Measurements from ENCODE around the gene OR6S1.
A peak's percentile ranks its signal among the peaks of the same experiment; 100 is the strongest.

OR6S1 gene, protein sequence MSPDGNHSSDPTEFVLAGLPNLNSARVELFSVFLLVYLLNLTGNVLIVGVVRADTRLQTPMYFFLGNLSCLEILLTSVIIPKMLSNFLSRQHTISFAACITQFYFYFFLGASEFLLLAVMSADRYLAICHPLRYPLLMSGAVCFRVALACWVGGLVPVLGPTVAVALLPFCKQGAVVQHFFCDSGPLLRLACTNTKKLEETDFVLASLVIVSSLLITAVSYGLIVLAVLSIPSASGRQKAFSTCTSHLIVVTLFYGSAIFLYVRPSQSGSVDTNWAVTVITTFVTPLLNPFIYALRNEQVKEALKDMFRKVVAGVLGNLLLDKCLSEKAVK

GRCh38 chr14:20641591-20641990 lies at the start of gene OR6S1:
Gene OR6S1, minus strand, starts transcription at chr14:20641691. Its CDS starts 0 bp downstream, at chr14:20641691.
- no peak for DNase-seq

DNA sequence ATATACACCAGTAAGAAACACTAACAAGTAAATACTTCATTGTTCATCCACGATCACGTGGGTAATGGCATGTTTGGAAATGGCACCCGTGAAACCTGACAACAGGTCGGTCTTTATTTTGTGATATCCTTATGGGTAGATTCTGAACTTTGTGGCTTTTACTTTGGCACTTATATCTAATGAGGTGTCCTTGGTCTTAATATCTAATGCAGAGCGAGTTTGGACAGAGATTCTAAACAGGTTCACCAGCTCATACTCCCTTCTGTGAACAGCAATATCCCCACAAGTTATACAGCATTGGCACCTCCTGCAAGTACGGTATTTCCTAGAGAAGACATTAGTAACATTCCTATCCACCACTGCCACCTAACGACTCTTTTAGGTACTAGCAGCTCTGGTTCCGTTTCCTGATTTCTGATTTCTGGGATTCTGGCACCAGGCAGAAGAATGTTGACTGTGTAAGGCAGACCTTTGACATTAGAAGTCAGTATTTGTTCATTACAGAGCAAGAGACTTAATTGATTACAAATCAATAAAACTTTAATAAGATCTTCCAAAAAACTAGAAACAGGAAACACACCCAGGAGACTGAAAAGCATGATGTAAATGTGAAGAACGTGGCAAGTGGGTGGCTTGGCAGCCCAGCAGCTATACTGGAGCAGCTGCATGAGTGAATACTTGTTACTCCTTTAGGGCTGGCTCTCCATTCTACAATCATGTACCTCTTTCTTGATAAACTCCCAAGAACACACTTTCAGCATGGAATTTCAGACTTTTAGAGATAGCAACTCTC lies 49.6 kb upstream of the OR6S1 start:
- peak; percentile 29 for DNase-seq

DNA sequence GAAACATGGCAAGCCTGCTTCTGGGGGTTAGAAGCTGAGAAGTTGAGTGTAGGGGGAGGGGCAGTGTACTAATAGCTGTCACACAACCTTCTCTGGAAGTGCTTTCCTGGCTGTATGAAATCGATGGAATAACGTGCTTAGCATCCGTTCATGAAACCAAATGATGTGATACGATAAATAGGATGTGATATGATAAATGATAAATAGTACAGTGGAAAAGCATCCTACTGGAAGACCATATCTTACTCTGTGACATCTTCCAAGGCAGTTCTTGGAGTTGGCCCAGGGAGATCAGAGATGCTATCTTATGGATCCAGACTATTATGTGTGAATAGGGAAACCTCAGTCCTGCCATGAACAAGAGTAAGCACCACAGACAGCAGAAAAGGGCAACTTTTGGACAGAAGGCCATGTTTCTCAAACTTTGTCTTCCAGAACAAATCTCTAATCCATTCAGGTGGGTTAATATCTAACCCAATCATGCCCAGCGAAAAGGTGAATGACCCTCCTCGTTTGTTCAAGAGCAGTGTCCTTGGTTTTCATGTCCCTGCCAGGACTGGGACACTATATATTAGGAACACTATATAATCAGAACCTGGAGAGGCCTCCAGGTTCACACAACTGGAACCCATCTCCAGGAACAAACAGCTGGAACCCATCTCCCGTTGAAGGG lies 46.8 kb upstream of the OR6S1 start, which contains the start of gene ANG:
Gene ANG, plus strand, starts transcription at position 598 of the 673 bp plus-strand sequence. CDS start 4,801 bp downstream, outside the sequence.
- no peak for DNase-seq

DNA sequence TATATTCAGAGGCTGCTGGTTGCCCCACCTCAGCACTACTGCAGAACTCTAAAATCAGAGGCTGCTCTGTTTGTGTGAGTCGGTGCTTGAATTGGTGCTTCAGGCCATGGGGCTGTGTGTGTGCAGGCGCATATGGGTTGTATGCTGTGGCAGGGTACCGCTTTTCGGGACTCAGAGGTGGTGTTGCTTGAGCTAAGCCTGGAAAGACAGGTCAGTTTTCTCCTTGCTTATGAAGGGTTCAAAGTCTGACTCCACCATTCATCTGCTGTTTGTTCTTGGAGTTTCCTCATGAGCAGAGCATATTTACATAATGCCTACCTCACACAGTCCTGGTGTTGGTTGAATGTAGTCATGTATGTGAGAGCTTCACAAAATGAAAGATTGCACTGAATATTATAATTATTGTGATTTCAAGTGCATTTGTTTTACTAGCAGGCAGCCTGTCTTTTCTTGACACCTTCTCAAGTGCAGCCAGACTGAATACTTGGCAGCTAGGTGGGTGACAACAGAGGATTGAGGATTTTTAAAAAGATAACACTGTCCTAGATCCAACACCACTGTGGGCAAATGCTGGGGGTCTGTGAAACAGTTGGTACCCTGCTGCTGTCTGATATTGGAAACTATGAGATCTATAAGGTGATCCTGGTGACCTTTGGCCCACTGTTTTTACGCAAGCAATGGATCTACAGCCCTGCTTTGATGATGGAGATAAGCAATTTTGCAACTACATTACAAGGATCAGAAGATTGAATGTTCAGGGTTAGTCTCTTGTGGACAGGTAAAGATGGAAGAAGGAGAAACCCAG lies 46.1 kb upstream of the OR6S1 start:
- DNase-seq, result no peak

DNA sequence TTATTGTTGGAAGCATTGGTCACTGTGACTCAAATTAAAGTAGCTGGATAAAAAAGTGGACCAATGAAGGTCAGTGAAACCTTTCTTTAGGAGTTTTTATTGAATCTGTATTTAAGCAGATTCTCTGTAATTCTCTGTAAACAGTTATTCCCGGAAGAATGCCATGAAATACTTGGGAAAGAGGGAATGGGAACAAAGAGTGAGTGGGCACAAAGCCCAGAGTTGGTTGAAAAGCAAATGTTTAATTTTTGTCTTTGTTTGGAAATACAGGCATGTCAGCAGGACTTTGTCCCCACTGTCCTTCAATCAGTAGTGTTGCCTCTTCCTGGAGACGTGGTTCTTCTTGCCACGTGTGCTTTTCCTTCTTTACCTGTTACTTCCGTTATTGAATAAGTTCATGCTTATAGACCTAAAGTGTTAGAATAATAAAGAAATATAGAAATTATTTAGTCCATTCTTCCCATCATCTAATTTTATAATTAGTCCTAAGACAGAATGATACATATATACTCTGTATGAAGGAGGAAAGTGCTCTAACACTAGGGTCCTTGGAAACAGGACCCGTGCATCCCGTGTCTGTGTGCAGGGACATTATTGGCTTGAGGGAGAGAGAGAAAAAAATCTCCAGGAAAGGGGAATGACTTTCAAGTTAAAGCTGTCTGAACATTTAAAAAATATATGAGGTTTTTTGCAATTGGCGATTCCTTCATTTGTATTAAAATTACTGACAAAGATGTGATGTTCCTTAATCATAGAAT lies 45.1 kb upstream of the OR6S1 start:
- no peak for DNase-seq

- no peak for DNase-seq
Measured at GRCh38 chr14:20684662-20685456, 43.4 kb upstream of the OR6S1 start.

DNA sequence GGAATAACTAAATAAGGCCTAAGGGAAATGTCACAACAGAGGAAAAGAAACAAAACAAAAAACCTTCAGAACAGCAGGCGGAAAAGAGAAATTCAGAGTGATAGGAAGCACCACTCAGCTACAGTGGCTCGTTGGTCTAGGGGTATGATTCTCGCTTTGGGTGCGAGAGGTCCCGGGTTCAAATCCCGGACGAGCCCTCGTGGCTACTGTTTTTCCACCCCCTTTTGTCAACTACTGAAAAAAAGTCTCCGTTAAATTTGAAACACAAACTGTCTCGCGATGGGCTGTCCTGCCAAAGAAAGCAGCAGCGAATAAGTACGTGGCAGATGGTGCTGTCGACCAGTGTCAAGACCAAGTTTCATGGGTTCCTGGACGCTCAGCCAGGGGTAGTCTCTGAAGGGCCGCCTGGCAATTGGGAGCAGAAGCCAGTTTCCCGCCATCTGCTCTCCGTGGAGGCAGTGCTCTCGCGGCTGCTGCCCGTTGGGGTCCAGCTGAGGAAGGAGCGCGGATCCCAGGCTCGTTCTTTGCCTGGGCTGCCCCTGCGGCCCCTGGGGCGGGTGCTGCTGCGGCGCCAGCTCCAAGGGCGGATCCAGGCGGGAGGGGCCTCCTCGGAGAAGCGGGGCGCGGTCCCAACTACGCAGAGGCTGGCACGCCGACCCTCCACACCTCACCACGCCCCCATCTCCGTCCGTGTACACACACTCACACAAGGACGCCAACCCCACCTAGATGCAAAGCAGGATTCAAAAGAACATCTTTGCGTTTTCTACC lies 42.6 kb upstream of the OR6S1 start, which contains the start of gene RNASE4:
Gene RNASE4, plus strand, starts transcription at position 670 of the 771 bp plus-strand sequence. CDS start 14,812 bp downstream, outside the sequence.
- DNase-seq, result no peak

- DNase-seq, result peak; percentile 64
Measured at GRCh38 chr14:20683125-20683890, 41.8 kb upstream of the OR6S1 start.

GRCh38 chr14:20682435-20683124 lies 41.1 kb upstream of the OR6S1 start:
- DNase-seq, result peak; percentile 89

GRCh38 chr14:20682127-20682434 lies 40.6 kb upstream of the OR6S1 start:
- no peak for DNase-seq

- peak; percentile 60 for DNase-seq
Measured at GRCh38 chr14:20681348-20682126, 40.0 kb upstream of the OR6S1 start.

GRCh38 chr14:20680843-20681347 lies 39.4 kb upstream of the OR6S1 start:
- DNase-seq, result no peak

GRCh38 chr14:20680363-20680762 lies 38.9 kb upstream of the OR6S1 start:
- DNase-seq, result no peak

GRCh38 chr14:20679907-20680306 lies 38.4 kb upstream of the OR6S1 start:
- DNase-seq, result no peak

DNA sequence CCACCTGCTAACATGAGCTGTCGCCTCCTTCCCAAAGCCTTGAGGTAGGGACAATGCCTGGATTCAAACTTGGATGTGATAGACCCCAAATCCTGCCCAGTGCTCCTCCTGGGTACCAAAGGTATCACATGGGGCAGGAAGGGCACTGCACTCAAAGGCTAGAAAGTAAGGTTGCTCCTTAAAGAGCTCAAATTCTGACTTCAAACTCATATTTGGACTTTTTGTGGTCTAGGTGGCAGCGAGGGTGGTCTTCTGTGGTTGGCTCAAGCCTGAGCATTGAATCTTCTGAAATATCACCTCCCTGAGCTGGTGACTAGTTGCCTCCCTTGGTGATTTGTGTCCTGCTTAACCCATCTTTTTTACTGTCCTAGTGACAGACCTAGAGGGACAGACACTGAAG lies 34.6 kb upstream of the OR6S1 start:
- no peak for DNase-seq

DNA sequence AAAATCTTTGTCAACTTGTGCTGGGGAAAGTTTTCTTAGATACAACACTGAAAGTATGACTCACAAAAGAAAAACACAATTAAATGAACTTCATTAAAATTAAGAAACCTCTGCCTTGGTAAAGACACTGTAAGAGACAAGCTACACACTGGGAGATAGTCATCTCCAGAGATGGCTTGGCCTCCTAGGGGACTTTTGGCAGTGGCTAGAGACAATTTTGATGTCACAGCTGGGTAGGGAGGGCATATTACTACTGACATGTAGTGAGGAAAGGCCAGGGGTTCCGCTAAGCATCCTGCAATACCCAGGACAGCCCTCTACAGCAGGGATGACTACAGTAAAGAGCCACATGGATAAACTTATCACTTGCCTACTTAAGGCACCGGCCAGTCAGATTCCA lies 34.2 kb upstream of the OR6S1 start:
- DNase-seq, result no peak

DNA sequence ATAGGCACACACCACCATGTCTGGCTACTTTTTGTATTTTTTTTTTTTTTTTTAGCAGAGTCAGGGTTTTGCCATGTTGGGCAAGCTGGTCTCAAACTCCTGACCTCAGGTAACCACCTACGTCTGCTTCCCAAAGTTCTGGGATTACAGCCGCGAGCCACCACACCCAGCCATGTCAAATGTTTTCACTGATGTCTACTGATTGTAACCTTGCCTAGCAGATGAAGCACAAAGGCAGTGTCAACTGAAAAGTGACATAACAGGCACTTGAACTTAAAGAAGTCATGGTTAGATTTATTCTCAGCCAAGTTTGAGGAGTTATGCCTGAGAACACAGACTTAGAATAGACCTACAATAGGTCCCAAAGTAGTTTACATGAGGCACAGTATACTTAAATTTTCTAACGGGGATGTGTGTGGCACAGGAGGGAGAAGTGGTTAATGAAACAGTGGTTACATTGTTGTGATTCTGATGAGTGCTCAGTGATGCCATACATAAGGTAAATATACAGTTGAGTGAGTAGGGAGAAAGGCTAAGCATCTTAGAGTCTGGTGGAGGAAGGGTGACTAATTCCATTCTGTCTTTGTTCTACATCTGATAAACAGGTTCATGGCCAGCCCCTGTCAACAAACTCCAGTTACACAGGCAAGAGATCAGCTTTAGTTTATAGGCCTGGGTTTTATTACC lies 30.2 kb upstream of the OR6S1 start:
- DNase-seq, result no peak
